NCI-H446 treated with DMSO at 0.1 percent for 48 hours (cell line): ENCODE measurements around the gene ZBTB24.
"Not testable (repeated sequence)": the region's sequence is repeated elsewhere in the genome, so short reads cannot be mapped to it uniquely, and the experiment has no call there.

Experiments used
- DNase-seq: peaks from one replicate; lab custom pipeline; 2025; lab: John Stamatoyannopoulos, UW

Gene ZBTB24

GRCh38 chr6:109471105-109471810 is 11.8 kb downstream of the ZBTB24 start:
- DNase-seq: no peak

GRCh38 chr6:109469591-109470189 is 13.3 kb downstream of the ZBTB24 start:
- DNase-seq: no peak

GRCh38 chr6:109467696-109468095 is 15.3 kb downstream of the ZBTB24 start:
- no peak for DNase-seq

GRCh38 chr6:109466212-109466923 is 16.7 kb downstream of the ZBTB24 start:
- no peak for DNase-seq

GRCh38 chr6:109465772-109466171 is 17.2 kb downstream of the ZBTB24 start:
- DNase-seq: no peak

GRCh38 chr6:109461733-109462526 is 21.1 kb downstream of the ZBTB24 start:
- no peak for DNase-seq

- not testable (repeated sequence) for DNase-seq
Measured at GRCh38 chr6:109461205-109461604, 21.8 kb downstream of the ZBTB24 start.

GRCh38 chr6:109460161-109460829 is 22.7 kb downstream of the ZBTB24 start:
- no peak for DNase-seq

GRCh38 chr6:109458774-109459531 is 24.1 kb downstream of the ZBTB24 start:
- DNase-seq: no peak

GRCh38 chr6:109457562-109457996 is 25.4 kb downstream of the ZBTB24 start:
- no peak for DNase-seq

- DNase-seq: no peak
Measured at GRCh38 chr6:109456710-109457561, 26.1 kb downstream of the ZBTB24 start.

GRCh38 chr6:109456111-109456583 is 26.9 kb downstream of the ZBTB24 start:
- DNase-seq: no peak

GRCh38 chr6:109455437-109456110 is 27.4 kb downstream of the ZBTB24 start, which contains the start of gene MICAL1:
TSS of gene MICAL1 (minus strand) at chr6:109455772. CDS start at chr6:109454196, 1,576 bp downstream.
- no peak for DNase-seq

- no peak for DNase-seq
Measured at GRCh38 chr6:109454496-109455436, 28.3 kb downstream of the ZBTB24 start.

GRCh38 chr6:109453594-109454495 is 29.2 kb downstream of the ZBTB24 start:
- peak; percentile 83 for DNase-seq

GRCh38 chr6:109453156-109453555 is 29.9 kb downstream of the ZBTB24 start:
- DNase-seq: no peak

GRCh38 chr6:109452181-109452580 is 30.8 kb downstream of the ZBTB24 start:
- DNase-seq: no peak
